K562 (cell line): ENCODE results near the gene LRRC8E. TPM values are rescaled to one million over a fixed set of nuclear protein-coding genes. Genes with fewer than 3 reads are reported as not detected.

ENCODE experiments used
- ARID1B ChIP-seq: fragments of 450-650 bp; IDR thresholded peaks from 2 replicates; pipeline ENCODE4 v1.6.1; 2016; ENCODE audit warnings: antibody characterized with exemption, mild to moderate bottlenecking, inconsistent platforms
- ARID2 ChIP-seq: fragments of 450-650 bp; IDR thresholded peaks from 2 replicates; pipeline ENCODE4 v1.6.1; 2017; ENCODE audit warnings: antibody characterized with exemption, mild to moderate bottlenecking
- GATA2 ChIP-seq: sonication (generic); formaldehyde crosslinking; IDR thresholded peaks from 2 replicates; pipeline ENCODE4 v1.4.0; 2020; ENCODE audit warnings: mild to moderate bottlenecking, missing genetic modification reagents
- JUND ChIP-seq, 2 experiments: IDR thresholded peaks; 2 replicates in 1 of 2; 3 replicates in 1 of 2; pipeline ENCODE4 v1.6.1; 2011; ENCODE audit warnings: borderline replicate concordance in 2 of 2, low read depth in 2 of 2, low read length in 2 of 2, improper control_type of control experiment in 1 of 2, missing biosample characterization in 1 of 2, missing genetic modification characterization in 1 of 2, missing genetic modification reagents in 1 of 2
- NONO ChIP-seq, 2 experiments: fragments of 200-400 bp in 1 of 2; fragments of 450-650 bp in 1 of 2; formaldehyde crosslinking in 1 of 2; IDR thresholded peaks; 2 replicates each; pipeline ENCODE4 v1.6.1; 2017; ENCODE audit warnings: low read depth in 2 of 2, mild to moderate bottlenecking in 2 of 2, moderate library complexity in 2 of 2, low read length in 1 of 2
- SIN3A ChIP-seq, 2 experiments: fragments of 150-350 bp in 1 of 2; IDR thresholded peaks; 2 replicates each; pipeline ENCODE4 v1.6.1; 2011 to 2016; ENCODE audit warnings: borderline replicate concordance in 2 of 2, low read depth in 2 of 2, low read length in 2 of 2, mild to moderate bottlenecking in 2 of 2, moderate library complexity in 2 of 2; ENCODE audit not compliant: control insufficient read depth in 1 of 2
- YY1 ChIP-seq, 3 experiments: IDR thresholded peaks; 2 replicates each; pipeline ENCODE4 v1.6.1; 2011; ENCODE audit warnings: low read length in 2 of 3, mild to moderate bottlenecking in 2 of 3, moderate library complexity in 2 of 3, borderline replicate concordance in 1 of 3, control low read depth in 1 of 3, low read depth in 1 of 3; ENCODE audit not compliant: insufficient read depth in 3 of 3, insufficient replicate concordance in 2 of 3, control insufficient read depth in 1 of 3, insufficient read length in 1 of 3; ENCODE audit errors: extremely low read depth in 1 of 3
- ZBTB9 ChIP-seq: fragments of 450-650 bp; formaldehyde crosslinking; IDR thresholded peaks from 2 replicates; pipeline ENCODE4 v1.4.0; 2020; ENCODE audit warnings: mild to moderate bottlenecking, moderate library complexity
- ZHX1 ChIP-seq: fragments of 150-350 bp; conservative IDR thresholded peaks from 2 replicates; pipeline ENCODE4 v1.6.1; 2014; ENCODE audit warnings: low read length
- ZNF175 ChIP-seq: fragments of 200-800 bp; sonication (Bioruptor generic); IDR thresholded peaks from 2 replicates; pipeline ENCODE4 v1.6.1; 2016; ENCODE audit warnings: low read depth, mild to moderate bottlenecking, missing genetic modification characterization, missing compliant biosample characterization
- ZNF282 ChIP-seq: sonication (generic); formaldehyde crosslinking; IDR thresholded peaks from 2 replicates; pipeline ENCODE4 v1.8.1; 2023; ENCODE audit warnings: missing genetic modification reagents
- ZNF316 ChIP-seq: fragments of 450-650 bp; IDR thresholded peaks from 2 replicates; pipeline ENCODE4 v1.6.1; 2016
- ZNF551 ChIP-seq: fragments of 250-450 bp; sonication (Bioruptor Pico); IDR thresholded peaks from 2 replicates; pipeline ENCODE4 v1.5.0; 2021; ENCODE audit warnings: mild to moderate bottlenecking, moderate library complexity
- ZNF75A ChIP-seq: fragments of 450-650 bp; formaldehyde crosslinking; IDR thresholded peaks from 2 replicates; pipeline ENCODE4 v1.4.0; 2020; ENCODE audit warnings: mild to moderate bottlenecking
- polyA plus RNA-seq, 8 experiments: library from polyadenylated mRNA; depleted of rRNA in 4 of 8; stranded (reverse) in 5 of 8; unstranded in 3 of 8; fragments of >200 nt; fragmentation: Nextera tagmentation in 2 of 8; fragmentation: Illumina TruSeq in 1 of 8; extraction: Ambion mirVana in 2 of 8; extraction: Trizol in 1 of 8; gene quantifications; 2 replicates each; pipeline versions ENCODE4 v1.2.1 to v1.2.3, GENCODE V29; 2011 to 2014; ENCODE audit warnings: inconsistent platforms in 1 of 8, missing spikeins in 1 of 8
- total RNA-seq, 7 experiments: library from RNA; depleted of rRNA in 6 of 7; stranded (reverse); fragments of >200 nt in 6 of 7; fragmentation: Illumina TruSeq in 2 of 7; extraction: Trizol in 2 of 7; gene quantifications; 2 replicates each; pipeline versions ENCODE4 v1.2.1 to v1.2.3, GENCODE V29; 2011 to 2021; ENCODE audit warnings: low replicate concordance in 1 of 7
- TF ChIP-seq, protein P1 (sequence below), 2 experiments: fragments of 150-350 bp in 1 of 2; IDR thresholded peaks; 2 replicates each; pipeline ENCODE4 v1.6.1; 2012 to 2016; ENCODE audit warnings: low read depth in 2 of 2, low read length in 2 of 2, mild to moderate bottlenecking in 1 of 2, moderate library complexity in 1 of 2
- TF ChIP-seq, protein P2 (sequence below): fragments of 250-450 bp; sonication (Bioruptor Pico); IDR thresholded peaks from 2 replicates; pipeline ENCODE4 v1.6.1; 2021; ENCODE audit warnings: mild to moderate bottlenecking
- TF ChIP-seq, protein P3 (sequence below): fragments of 250-450 bp; sonication (Bioruptor Pico); IDR thresholded peaks from 2 replicates; pipeline ENCODE4 v1.8.0; 2021; ENCODE audit warnings: moderate library complexity, mild to moderate bottlenecking, inconsistent platforms

Gene LRRC8E
- total and polyA plus RNA-seq, 9 of the 15 experiments (the other 6 are each of a cell fraction or from before 2014, with no cell fraction given) = 0.08 to 5.7 (median 3.5) TPM; not detected in 1

GRCh38 chr19:7926021-7926726 lies 37.9 kb downstream of the LRRC8E start, which contains the start of gene CTXN1 (continued):
- TF ChIP-seq NONO (IDR thresholded peaks at IDR 0.05; ENCODE audit: low read depth in 2 of 2, low read length in 1 of 2) (no peak), ZNF316 (no peak), ZNF551 (CRISPR knock-in tag) (no peak), SIN3A (IDR thresholded peaks at IDR 0.05; ENCODE audit: borderline replicate concordance in 2 of 2, control insufficient read depth in 1 of 2, low read depth in 2 of 2, low read length in 2 of 2) (0 out of 4 replicates have a peak, but pooled peaks have one; percentile 14 to 44), ARID2 (no peak), ZNF175 (no peak), ZNF75A (CRISPR knock-in tag) (peak; percentile 42; the same call in 1 of the 2 replicates), ZBTB9 (CRISPR knock-in tag) (peak; percentile 73; the same call in 1 of the 2 replicates), ZNF282 (CRISPR knock-in tag) (no peak), GATA2 (CRISPR knock-in tag) (no peak), YY1 (IDR thresholded peaks at IDR 0.05; ENCODE audit: borderline replicate concordance in 1 of 3, control insufficient read depth in 1 of 3, extremely low read depth in 1 of 3, insufficient read depth in 3 of 3, insufficient read length in 1 of 3, insufficient replicate concordance in 2 of 3, low read depth in 1 of 3, low read length in 2 of 3) (peak in 1 of 3 experiments; percentile 5), ZHX1 (no peak), ARID1B (no peak), JUND (IDR thresholded peaks at IDR 0.05; ENCODE audit: borderline replicate concordance, low read depth, low read length) (no peak), JUND (tag; IDR thresholded peaks at IDR 0.05; ENCODE audit: borderline replicate concordance, low read depth, low read length) (no peak)
- TF ChIP-seq, protein P1, sequence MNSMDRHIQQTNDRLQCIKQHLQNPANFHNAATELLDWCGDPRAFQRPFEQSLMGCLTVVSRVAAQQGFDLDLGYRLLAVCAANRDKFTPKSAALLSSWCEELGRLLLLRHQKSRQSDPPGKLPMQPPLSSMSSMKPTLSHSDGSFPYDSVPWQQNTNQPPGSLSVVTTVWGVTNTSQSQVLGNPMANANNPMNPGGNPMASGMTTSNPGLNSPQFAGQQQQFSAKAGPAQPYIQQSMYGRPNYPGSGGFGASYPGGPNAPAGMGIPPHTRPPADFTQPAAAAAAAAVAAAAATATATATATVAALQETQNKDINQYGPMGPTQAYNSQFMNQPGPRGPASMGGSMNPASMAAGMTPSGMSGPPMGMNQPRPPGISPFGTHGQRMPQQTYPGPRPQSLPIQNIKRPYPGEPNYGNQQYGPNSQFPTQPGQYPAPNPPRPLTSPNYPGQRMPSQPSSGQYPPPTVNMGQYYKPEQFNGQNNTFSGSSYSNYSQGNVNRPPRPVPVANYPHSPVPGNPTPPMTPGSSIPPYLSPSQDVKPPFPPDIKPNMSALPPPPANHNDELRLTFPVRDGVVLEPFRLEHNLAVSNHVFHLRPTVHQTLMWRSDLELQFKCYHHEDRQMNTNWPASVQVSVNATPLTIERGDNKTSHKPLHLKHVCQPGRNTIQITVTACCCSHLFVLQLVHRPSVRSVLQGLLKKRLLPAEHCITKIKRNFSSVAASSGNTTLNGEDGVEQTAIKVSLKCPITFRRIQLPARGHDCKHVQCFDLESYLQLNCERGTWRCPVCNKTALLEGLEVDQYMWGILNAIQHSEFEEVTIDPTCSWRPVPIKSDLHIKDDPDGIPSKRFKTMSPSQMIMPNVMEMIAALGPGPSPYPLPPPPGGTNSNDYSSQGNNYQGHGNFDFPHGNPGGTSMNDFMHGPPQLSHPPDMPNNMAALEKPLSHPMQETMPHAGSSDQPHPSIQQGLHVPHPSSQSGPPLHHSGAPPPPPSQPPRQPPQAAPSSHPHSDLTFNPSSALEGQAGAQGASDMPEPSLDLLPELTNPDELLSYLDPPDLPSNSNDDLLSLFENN (IDR thresholded peaks at IDR 0.05; ENCODE audit: low read depth in 2 of 2, low read length in 2 of 2) = no peak
- TF ChIP-seq, protein P2, sequence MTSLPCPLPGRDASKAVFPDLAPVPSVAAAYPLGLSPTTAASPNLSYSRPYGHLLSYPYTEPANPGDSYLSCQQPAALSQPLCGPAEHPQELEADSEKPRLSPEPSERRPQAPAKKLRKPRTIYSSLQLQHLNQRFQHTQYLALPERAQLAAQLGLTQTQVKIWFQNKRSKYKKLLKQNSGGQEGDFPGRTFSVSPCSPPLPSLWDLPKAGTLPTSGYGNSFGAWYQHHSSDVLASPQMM = no peak
- TF ChIP-seq, protein P3, sequence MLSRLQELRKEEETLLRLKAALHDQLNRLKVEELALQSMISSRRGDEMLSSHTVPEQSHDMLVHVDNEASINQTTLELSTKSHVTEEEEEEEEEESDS (CRISPR knock-in tag) = no peak
